SH-SY5Y (cell line): ENCODE measurements around the gene PAX3.

Source experiments
- GATA2 ChIP-seq: IDR thresholded peaks from 2 replicates; pipeline ENCODE4 v1.6.1; 2011; ENCODE audit warnings: mild to moderate bottlenecking, low read depth, low read length
- GATA3 ChIP-seq: IDR thresholded peaks from 2 replicates; pipeline ENCODE4 v1.6.1; 2011; ENCODE audit warnings: low read depth, mild to moderate bottlenecking, low read length, moderate library complexity

- TF ChIP-seq GATA2 (no peak), GATA3 (no peak)
Observed at GRCh38 chr2:222301053-222301795, 2.4 kb upstream of the PAX3 start.
